Kidney epithelial cell (primary cell): ENCODE results near the gene GPSM1. TPM values are rescaled to one million over a fixed set of nuclear protein-coding genes. Genes with fewer than 3 reads are reported as not detected.

Experiments used
- DNase-seq: peaks from one replicate; pipeline ENCODE4 v3.0.0-alpha.2; 2010; ENCODE audit warnings: low read depth
- H3K27me3 ChIP-seq: 2 replicates; pipeline ENCODE4 v1.6.0; 2011; ENCODE audit warnings: low read length; ENCODE audit not compliant: control insufficient read depth, insufficient read depth
- H3K36me3 ChIP-seq: 2 replicates; pipeline ENCODE4 v1.5.1; 2011; ENCODE audit warnings: low read length; ENCODE audit not compliant: control insufficient read depth, insufficient read depth
- H3K4me3 ChIP-seq: 2 replicates; pipeline ENCODE4 v1.5.1; 2011; ENCODE audit warnings: low read depth, mild to moderate bottlenecking, control low read depth, low read length
- CTCF ChIP-seq: IDR thresholded peaks from 2 replicates; pipeline ENCODE4 v1.5.1; 2011; ENCODE audit warnings: mild to moderate bottlenecking, moderate library complexity, low read length, control low read depth, inconsistent platforms; ENCODE audit not compliant: insufficient read depth, poor library complexity, severe bottlenecking
- total RNA-seq: library from RNA; depleted of rRNA; stranded (reverse); fragments of >200 nt; gene quantifications from 2 replicates; pipeline ENCODE4 v1.2.3, GENCODE V29; 2015

GPSM1 gene
- total RNA-seq, 1 donor from 2014 or later = 31.8 TPM

DNA sequence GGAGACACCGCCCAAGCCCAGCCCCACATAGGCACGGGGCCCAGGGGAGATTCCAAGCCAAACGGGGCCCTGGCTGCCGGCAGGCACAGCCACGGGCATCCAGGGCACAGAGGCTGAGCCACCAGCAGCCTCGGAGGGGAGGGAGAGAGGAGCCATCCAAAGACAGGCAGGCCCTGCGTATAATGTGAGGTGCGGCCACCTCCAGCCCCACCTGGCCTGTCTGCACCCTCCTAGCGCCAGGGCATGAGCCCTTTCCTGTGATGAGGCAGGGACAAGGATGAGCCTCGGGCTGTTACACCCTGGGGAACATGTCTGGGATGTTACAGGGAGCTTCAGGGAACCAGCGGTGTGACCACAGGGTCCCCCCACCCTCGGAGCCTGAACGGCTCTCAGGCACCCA lies 22.4 kb upstream of the GPSM1 start:
- Histone ChIP-seq H3K4me3 (no peak overlapping the region), H3K27me3 (peaks cover 25% of the 10 kb centered on the region), H3K36me3 (no peaks in the 10 kb centered on the region)
- TF ChIP-seq CTCF = no peak
- DNase-seq = no peak

DNA sequence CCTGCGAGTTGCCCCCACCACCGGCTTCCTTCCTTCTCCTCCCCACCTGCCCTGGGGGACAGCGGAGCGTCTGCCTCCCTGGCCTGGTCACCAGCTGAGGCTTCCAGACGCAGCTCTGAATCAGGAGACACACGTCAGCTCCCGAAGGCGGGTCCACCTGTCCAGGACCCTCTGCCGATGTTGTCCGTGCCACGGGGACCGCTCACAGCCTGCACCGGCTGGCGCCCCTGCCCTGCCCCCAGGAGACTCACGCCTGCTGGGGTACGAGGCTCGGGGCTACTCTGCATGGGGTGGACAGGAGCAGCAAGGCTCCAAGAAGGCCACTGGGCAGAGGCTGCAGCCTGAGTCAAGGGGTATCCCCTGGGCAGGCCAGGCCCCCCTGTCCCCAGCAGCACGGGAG lies 21.5 kb upstream of the GPSM1 start:
- Histone ChIP-seq H3K27me3 (peaks cover 25% of the 10 kb centered on the region), H3K36me3 (no peaks in the 10 kb centered on the region), H3K4me3 (no peak overlapping the region)
- TF ChIP-seq CTCF = no peak
- DNase-seq = no peak

GRCh38 chr9:136306211-136307208 lies 20.8 kb upstream of the GPSM1 start:
- TF ChIP-seq CTCF = no peak
- peaks cover 25% of the 10 kb centered on the region for H3K27me3 ChIP-seq
- DNase-seq = no peak
- no peaks in the 10 kb centered on the region for H3K36me3 ChIP-seq
- H3K4me3 ChIP-seq = no peak overlapping the region

DNA sequence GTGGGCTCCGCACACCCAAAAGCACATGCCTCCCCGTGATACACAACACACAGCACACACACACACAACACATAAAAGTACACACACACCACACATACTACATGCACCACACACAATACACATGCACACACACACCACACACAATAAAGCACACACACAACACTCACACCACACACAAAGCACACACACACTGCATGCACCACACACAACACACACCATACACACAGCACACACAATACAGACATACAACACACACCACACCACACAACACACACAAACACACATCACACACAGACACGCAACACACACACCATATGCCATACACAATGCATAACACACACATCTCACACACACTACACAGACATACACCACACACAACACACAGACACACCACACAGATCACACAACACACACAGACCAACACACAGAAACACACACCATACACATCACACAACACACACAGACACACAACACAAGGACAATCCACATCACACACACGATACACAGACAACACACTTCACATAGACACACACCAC lies 20.1 kb upstream of the GPSM1 start:
- DNase-seq = no peak
- Histone ChIP-seq H3K4me3 (no peak overlapping the region), H3K36me3 (no peaks in the 10 kb centered on the region), H3K27me3 (peaks cover 25% of the 10 kb centered on the region)
- no peak for TF ChIP-seq CTCF

DNA sequence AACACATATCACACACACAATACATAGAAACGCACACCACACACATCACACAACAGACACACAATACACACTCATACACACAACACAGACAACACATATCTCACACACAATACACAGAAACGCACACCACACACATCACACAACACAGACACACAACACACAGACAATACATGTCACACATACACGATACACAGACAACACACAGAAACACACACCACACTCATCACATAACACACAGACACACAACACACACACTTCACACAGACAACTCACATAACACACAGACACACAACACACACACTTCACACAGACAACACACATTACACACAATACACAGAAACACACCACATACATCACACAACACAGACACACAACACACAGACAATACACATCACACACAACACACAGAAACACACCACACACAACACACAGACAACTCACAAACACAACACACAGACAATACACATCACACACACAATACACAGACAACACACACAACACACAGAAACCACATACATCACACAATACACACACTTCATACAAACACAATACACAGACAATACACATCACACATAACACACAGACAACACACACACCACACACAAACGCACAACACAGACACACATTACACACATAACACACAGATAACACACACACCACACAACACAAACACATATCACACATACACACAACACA lies 19.2 kb upstream of the GPSM1 start:
- DNase-seq = no peak
- no peak for TF ChIP-seq CTCF
- Histone ChIP-seq H3K36me3 (no peaks in the 10 kb centered on the region), H3K4me3 (no peak overlapping the region), H3K27me3 (peaks cover 19% of the 10 kb centered on the region)
